Kidney capillary endothelial cell (primary cell): ENCODE measurements around the gene SOX5.
"Not testable (repeated sequence)": the region's sequence is repeated elsewhere in the genome, so short reads cannot be mapped to it uniquely, and the experiment has no call there.

ENCODE experiments used
- DNase-seq: peaks from one replicate; pipeline ENCODE4 v3.0.0-alpha.2; 2018; ENCODE audit warnings: low spot score

Gene SOX5

DNA sequence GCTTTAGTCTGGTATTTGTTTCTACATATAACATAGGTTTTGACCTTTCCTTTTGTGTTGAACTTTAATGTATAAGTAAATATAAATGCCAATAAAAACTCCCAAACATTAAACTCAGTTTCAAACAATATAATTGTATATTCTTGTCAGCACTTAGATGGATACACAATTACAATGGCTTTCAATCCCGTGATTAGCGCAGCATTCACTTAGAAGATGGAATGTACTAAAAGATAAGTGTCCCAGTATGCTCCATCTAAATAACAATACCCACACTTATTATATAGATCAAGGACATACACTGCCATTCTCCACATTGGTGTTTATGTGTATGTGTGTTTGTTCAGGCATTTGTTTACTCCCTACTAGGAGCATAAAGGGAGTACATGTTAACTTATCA lies 193.1 kb downstream of the SOX5 start:
- DNase-seq, result no peak

DNA sequence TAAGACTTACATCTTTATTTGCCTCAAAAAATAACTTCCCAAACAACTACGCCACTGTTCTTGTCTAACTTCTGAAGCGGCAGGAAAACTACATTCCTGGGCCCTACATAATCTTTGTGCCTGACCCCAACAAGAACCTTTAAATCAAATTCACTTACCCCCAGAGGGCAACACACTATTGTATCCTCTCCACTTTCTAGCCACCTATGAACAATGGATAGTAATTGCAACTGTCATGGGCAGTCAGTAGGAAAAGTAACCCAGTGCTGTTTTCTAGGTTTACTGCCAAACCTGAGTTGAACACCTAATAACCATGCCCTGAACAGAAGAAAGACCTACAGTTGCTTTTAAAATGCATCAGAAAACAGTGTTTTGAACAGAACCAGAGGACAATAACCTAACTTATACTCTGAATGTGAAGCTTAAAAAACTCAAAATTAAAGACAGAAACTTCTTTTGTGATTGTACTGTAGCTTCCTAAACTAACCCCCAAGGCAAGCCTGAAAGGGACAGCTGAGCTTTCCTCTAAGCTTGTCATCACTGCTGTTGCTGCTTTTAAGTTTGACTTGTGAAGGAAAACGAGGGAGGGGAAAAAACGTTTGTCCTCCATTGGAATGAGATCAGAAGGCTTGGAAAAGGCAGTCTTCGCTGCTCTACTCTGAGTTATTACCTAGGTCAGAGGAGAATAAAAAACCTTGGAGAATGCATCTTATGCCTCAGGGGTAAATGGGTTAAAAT lies 195.7 kb downstream of the SOX5 start:
- no peak for DNase-seq

DNA sequence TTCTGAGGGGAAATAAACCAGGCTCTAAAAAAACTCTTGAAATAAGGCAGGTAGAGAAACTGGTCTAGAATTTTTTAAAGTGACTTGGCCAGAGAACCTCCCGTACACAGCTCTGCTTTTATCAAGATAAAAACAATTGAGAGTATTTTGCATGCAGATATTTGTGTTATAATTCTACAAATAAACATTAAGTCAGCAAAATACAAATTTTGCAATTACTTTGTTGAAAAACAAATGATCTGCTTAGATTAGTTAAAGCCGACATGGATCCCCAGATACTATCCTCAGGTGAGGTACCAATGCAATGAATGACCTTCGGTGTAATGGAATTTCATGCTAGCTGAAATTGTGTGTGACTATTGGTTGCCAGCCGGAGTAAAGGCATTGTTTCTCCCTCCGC lies 197.2 kb downstream of the SOX5 start:
- no peak for DNase-seq

DNA sequence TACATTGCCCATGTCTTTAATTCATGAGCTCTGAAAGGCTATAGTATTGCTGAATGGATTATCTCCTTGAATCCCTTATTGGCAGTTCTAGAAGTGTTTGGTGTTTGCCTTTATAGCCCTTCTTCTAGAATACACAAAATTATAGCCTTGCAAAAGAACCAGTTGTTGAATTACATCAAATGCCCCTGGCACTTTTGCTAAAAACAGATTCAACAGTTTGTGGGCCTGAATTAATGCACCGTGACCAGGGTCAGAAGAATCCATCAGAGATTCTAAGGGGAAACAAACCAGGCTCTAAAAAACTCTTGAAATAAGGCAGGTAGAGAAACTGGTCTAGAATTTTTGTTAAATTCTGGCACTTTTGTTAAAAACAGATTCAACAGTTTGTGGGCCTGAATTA lies 197.8 kb downstream of the SOX5 start:
- no peak for DNase-seq

DNA sequence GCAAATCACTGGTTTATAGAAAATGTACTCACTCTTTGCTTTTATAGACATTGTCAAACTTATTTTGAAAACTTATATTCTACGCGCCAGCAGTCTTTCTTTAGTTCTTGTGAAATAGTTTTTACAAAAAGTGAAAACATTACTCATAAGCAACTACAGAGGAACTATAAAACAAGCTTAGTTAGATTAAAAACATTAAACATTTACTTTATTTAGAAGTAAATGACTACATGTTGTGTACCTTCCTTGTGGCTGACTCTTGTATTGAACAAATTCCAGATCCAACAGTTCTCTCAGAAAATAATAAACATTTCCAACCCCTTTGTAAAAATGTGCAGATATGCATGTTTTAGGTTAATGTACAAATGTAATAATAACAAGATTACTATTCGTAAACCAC lies 198.5 kb downstream of the SOX5 start:
- no peak for DNase-seq

DNA sequence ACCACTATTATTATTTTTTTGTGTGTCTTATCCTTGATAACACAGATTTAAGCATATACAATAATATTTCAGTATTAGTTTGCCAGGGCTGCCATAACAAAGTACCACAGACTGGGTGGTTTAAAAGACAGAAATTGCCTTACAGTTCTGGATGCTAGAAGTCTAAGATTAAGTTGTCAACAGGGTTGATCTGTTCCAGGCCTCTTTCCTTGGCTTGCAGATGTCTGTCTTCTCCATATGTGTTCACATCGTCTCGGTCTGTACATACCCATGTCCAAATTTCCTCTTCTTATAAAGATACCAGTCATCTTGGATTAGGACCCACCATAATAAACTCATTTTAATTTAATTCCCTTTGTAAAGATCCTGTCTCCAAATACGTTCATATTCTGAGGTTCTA lies 204.8 kb downstream of the SOX5 start:
- no peak for DNase-seq

DNA sequence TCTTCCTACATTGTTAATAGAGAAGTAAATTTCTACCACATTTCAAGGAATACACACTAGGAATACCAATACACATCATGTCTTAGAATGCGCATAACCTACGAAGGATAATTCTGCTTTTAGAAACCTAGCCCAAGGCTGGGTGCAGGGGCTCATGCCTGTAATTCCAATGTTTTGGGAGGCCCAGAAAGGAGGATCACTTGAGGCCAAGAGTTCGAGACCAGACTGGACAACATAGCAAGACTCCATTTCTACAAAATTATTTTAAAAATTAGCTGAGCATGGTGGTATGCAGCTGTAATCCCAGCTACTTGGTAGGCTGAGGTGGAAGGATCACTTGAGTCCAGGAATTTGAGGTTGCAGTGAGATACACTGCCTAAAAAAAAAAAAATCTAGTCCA lies 206.9 kb downstream of the SOX5 start:
- no peak for DNase-seq

DNA sequence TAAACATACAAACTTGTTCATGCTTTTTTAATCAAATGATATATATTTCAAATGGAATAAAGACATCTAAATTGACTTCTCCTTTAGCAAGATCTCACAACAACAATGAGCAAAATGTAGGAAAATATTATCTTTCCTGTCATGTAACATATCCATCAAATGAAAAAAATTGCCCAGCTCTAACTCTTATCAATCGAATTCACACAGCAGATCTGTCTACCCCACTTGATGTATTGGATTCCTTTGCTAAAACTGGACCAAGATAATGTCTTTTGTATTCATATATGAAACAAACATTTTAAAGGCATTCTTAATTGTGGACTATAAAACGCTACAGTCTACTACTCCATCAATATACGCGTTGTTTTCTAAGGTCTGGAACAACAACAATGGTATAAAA lies 218.0 kb downstream of the SOX5 start:
- DNase-seq, result no peak

DNA sequence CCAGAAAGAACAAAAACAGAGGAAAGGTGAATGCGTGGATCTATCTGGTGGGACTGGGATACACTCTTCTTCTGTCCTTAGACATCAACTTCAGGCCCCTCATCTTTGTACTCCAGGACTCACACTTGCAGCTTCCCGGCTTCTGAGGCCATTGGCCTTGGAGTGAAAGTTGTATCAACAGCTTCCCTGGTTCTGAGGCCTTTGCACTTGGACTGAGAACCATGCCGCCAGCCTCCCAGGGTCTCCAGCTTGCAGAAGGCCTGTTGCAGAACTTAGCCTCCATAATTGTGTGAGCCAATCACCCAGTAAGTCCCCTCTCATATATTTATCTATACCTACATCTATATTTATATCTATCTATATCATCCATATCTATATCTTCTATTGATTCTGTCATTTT lies 218.4 kb downstream of the SOX5 start:
- no peak for DNase-seq

DNA sequence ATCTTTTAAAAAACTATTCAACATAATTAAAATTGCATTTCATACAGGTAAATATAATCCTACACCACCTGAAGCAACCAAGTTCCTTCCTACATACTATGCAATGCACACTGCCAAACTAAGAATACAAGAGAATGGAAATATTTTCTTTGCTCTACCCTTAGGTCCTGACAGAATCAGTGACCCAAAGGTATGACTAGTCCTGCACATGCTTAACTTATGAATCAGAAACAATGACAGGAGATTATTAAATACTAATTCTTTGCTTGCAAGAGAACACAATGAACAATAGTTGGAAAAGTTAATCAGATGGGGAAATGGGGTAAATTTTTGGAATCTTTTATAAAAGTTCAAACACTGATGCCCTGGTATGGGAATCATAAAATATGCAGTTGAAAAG lies 220.1 kb downstream of the SOX5 start:
- DNase-seq, result peak; percentile 57

DNA sequence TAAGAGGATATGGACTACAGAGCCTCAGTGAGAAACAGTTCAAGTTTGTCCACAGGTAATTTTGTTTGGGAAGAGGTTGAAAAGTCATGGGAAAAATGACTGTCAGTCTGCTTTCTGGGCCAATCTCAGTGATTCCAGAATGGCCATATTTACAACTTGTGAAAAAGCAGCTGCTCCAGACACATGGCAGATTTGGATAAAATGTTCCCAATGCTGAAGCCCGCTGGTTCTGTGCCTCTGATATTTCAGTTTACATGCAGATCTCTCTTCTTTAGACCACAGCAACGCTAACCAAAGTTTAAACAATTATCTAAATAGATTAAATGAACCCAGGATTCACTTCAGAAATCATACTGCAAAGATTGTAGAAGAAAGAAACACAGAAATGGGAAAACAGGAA lies 222.8 kb downstream of the SOX5 start:
- no peak for DNase-seq

DNA sequence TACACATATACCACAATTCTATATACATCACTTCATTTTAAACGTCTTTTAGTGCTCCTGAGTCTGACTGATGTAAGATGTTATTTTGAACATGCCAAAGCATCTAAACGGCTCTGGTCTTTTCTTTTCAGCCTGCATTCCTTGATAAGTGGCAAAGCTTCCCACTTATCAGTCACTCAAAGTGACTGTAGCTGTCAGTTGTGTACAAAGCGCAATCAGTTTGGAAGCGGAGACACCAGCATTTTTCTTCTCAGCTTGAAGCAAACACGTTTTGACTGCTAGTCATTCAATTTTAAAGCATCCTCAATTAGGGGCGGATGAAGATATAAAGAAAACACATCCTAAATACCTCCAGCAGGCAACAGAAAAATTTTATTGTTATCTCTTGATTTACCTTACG lies 226.8 kb downstream of the SOX5 start:
- DNase-seq, result no peak

DNA sequence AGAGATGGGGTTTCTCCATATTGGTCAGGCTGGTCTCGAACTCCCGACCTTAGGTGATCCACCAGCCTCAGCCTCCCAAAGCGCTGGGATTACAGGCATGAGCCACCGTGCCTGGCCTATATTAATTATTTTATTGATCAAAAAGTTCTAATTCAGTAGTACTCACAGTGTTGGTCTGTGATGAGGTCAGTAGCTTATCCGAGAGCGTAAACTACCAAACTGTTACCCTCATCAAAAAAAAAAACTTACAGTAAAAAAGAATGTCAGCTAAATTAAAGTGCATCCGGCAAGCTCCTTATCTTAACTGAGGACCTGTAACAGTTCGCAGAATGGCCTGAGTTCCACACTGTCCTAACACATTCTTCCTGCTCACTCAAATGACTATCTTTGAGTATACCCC lies 228.2 kb downstream of the SOX5 start:
- DNase-seq, result no peak

DNA sequence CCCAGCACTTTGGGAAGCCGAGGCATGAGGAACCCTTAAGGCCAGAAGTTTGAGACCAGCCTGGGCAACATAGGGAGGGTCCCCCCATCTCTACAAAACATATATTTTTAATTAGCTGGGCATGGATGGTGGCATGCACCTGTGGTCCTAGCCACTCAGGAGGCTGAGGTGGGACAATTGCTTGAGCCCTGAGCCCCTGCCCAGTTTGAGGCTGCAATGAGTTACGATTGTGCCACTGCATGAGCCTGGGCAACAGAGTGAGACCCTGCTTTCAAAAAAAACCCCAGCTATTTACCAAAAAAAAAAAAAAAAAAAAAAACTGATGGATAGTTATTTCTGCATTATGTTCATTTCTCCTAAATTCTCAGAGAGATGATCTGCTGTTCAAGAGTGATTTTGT lies 230.0 kb downstream of the SOX5 start:
- DNase-seq, result no peak

DNA sequence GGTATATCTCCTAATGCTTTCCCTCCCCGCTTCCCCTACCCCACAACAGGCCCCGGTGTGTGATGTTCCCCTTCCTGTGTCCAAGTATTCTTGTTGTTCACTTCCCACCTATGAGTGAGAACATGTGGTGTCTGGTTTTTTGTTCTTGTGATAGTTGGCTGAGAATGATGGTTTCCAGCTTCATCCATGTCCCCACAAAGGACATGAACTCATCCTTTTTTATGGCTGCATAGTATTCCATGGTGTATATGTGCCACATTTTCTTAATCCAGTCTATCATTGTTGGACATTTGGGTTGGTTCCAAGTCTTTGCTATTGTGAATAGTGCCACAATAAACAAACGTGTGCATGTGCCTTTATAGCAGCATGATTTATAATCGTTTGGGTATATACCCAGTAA lies 239.1 kb downstream of the SOX5 start:
- DNase-seq, result not testable (repeated sequence)

DNA sequence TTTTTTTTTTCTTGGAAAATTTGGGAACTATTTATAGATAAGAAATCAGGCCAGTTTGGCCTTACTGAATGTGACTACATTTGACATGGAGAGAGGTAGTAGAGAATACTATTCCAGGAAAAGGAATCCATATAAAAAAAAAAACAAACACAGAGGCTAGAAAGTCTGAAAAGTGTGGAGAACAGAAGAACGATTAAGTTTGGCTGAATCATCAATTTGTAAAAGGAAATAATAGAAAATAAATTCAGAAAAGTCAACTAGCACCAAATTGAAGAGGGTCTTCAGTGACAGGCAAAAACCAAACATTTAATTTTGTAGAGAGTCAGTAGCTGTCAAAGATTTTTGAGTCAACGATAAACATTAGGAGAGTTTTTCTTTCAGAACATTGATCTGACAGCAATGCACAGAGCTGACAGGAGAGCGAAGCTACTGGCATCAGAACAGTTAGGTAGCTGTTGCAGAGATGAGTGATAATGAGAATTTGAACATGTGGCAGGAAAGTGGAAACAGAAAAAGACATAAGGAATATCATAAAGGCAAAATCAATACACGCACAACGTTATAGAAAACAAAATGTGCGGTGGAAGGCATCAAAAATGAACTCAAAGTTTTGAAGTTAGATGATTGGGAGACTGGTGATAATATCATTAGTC lies 241.2 kb downstream of the SOX5 start:
- no peak for DNase-seq

DNA sequence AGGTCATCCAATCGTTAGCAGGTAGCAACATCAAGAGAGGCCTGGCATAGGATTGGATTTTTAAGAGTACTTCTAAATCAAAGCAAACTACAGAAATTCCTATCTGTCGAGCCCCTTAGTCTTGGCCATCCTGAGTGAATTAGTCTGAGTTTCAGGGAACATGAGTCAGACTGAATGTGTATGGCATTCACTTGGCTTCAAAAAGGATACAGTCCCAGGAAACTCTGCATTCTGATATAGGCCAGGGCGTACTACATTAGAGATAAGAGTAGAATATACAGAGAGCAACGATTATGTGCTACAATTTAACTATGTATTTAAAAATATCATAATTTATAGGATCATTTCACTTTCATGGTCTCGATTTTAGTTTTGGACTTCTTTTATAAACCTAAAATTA lies 242.2 kb downstream of the SOX5 start:
- DNase-seq, result no peak

DNA sequence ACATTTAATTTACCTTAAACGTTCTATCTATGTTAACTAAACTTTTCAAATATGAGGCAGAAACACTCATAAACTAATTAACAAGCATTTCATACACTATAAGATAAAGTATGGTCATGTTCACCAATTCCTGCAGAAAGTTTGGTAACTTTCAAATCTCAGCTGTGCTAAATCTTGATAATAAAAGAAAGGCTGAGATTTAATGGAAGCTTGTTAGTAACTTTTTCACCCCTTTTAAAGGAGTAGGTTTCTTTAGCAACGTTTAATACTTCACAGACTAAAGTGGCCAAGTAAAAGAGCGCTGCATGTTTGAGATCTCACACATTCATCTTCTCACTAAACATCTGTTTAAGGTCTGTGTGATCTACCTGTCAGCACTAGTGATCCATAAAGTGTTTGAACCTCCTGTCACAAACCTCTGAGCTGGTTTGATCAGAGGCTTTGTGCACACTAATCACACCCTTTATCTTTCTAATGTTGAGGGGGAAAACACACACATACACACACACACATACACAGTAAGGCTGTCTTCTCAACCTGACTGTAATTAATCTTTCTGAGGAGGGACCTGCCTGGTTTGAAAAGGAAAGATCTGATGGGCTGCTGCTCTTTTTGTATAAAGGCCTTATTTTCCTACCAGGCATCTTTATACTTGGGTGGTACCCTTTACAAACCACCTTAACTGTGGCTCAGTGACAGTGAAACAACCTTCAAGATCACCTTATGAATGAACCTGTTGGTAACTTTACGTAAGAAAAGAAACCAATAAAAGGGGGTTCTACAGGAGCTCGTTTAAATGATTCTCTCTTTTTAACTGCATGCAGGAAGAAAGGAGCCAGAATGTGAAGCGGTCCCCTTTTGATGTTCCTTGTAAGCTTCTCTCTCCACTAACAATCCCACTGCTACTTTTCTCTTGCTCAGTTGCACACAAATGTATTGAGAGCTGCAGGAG lies 244.2 kb downstream of the SOX5 start:
- no peak for DNase-seq

DNA sequence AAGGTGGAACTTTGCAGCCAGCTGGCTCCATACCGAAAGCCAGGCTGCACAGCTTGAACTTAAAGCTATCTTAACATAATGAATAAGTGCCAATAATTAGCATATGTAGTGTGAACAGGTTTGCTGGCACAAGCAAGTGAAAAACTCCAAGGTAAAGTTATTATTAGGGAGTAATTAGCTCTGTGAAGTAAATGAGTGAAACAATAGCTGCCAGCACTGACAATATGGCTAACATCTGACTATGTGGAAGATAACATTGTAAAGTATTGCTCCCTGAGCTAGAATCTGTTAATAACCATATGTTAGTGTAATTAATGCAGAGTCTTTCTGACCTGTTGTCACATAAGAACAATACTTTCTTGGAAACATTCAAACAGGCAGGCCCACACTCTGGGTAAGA lies 246.4 kb downstream of the SOX5 start:
- DNase-seq, result no peak

DNA sequence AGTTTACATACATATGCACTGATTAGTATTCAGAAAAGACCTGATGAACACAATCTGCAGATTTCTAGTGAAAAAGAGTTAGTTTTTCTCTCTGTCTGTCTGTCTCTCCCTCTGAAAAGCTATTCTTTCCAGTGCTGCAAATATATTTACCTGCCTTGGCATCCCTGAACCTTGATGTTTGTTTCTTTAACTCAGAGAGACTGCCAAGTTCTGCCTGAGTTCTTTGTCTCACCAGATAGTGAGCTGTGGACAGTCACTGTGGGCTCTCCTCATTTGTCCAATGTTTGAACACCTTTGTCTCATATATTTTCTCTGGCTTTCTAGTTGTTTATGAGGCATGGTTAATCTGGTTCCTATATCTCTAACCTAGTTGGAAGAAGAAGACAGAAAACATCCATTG lies 250.4 kb downstream of the SOX5 start:
- no peak for DNase-seq

DNA sequence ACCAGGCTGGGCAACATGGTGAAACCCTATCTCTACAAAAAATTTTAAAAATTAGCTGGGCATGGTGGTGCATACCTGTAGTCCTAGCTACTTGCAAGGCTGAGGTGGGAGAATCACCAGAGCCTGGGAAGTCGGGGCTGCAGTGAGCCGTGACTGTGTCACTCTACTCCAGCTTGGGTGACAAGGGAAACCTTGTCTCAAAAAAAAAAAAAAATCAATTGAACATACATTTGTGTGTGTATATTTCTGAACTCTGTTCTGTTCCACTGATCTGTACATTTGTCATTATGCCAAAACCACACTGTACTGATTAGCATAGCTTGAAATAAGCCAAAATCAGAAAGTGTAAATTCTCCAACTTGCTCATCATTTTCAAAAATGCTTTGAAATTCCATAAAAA lies 254.6 kb downstream of the SOX5 start:
- DNase-seq, result no peak

DNA sequence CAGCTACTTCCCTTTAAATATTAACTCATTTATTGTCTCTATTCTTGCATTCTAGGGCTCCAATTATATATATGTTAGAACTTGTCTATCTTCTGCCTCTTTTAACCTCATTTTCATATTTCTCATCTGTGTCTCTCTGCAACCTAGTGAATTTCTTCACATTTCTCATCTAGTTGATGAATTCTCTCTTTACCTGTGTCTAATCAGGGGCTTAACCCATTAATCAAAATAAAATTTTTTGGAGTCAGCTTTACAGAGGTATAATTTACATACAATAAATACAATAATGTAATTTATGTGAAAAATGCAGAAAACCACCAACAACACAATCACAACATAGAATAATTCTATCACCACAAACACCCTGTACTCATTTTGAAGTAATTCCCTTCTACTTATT lies 255.2 kb downstream of the SOX5 start:
- DNase-seq, result no peak

DNA sequence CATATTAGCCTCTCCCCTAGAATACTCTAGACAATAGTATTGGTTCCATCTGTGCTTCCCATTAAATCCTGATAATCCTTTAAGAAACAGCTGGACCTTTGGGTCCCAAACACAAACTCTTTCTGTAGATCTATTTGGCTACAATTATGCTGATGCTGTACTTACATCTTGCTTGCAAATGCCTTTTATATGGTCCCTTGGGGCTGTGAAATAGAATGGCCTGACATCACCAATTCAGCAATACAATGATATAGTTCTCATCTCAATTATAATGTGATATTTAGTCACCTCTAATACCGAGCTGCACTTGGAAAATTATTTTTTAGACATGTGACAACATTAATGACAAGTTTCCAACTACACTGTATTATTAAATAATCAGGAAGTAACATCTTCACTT lies 261.5 kb downstream of the SOX5 start:
- DNase-seq, result no peak
